Measurements from ENCODE around the gene GNG2. TPM values are rescaled to one million over a fixed set of nuclear protein-coding genes. Genes with fewer than 3 reads are reported as not detected.

Gene GNG2
- total RNA-seq, 1 donor from 2014 or later: 245 TPM

DNA sequence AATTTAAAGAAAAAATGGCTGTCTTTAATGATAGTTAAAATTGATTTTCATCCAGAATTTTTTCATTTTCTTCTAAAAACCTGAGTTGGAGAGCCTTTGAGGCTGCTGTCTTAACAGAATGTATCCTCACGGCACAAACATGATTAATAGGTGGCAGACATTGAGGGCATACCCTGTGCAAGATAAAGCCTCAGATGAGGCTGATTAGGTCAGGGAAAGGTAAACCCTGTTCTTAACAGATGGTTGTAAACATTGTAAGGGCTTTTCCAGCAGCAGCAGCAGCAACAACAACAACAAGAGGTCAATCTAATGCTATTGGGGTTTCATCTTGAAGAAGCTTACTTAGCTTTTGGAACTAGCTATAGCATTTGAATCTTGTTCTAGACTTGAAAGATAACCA, 17.4 kb downstream of the GNG2 start:
- Mint-ChIP-seq H3K4me3 (ENCODE audit: unreplicated experiment) (no peak overlapping the region), H3K36me3 (ENCODE audit: unreplicated experiment) (peaks cover 5% of the 10 kb centered on the region), H3K27me3 (ENCODE audit: unreplicated experiment) (no peaks in the 10 kb centered on the region), H3K27ac (ENCODE audit: unreplicated experiment) (no peak overlapping the region), H3K9me3 (ENCODE audit: unreplicated experiment) (no peaks in the 10 kb centered on the region), H3K4me1 (ENCODE audit: low read depth, unreplicated experiment) (peaks cover 22% of the 10 kb centered on the region)
- TF ChIP-seq, protein P1, sequence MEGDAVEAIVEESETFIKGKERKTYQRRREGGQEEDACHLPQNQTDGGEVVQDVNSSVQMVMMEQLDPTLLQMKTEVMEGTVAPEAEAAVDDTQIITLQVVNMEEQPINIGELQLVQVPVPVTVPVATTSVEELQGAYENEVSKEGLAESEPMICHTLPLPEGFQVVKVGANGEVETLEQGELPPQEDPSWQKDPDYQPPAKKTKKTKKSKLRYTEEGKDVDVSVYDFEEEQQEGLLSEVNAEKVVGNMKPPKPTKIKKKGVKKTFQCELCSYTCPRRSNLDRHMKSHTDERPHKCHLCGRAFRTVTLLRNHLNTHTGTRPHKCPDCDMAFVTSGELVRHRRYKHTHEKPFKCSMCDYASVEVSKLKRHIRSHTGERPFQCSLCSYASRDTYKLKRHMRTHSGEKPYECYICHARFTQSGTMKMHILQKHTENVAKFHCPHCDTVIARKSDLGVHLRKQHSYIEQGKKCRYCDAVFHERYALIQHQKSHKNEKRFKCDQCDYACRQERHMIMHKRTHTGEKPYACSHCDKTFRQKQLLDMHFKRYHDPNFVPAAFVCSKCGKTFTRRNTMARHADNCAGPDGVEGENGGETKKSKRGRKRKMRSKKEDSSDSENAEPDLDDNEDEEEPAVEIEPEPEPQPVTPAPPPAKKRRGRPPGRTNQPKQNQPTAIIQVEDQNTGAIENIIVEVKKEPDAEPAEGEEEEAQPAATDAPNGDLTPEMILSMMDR (IDR thresholded peaks at IDR 0.05; ENCODE audit: partially characterized antibody, unreplicated experiment): no peak
- DNase-seq: no peak

- Mint-ChIP-seq H3K27me3 (ENCODE audit: unreplicated experiment) (no peaks in the 10 kb centered on the region), H3K9me3 (ENCODE audit: unreplicated experiment) (no peaks in the 10 kb centered on the region), H3K4me1 (ENCODE audit: low read depth, unreplicated experiment) (peaks cover 13% of the 10 kb centered on the region), H3K27ac (ENCODE audit: unreplicated experiment) (no peak overlapping the region), H3K4me3 (ENCODE audit: unreplicated experiment) (no peak overlapping the region), H3K36me3 (ENCODE audit: unreplicated experiment) (peaks cover 5% of the 10 kb centered on the region)
- DNase-seq: no peak
- TF ChIP-seq, protein P1 (IDR thresholded peaks at IDR 0.05; ENCODE audit: partially characterized antibody, unreplicated experiment): no peak
These were observed 18.8 kb downstream of the GNG2 start for GRCh38 chr14:51879170-51879569.

GRCh38 chr14:51880835-51881580, 20.6 kb downstream of the GNG2 start:
- TF ChIP-seq, protein P1 (IDR thresholded peaks at IDR 0.05; ENCODE audit: partially characterized antibody, unreplicated experiment): no peak
- Mint-ChIP-seq H3K36me3 (ENCODE audit: unreplicated experiment) (peaks cover 5% of the 10 kb centered on the region), H3K4me1 (ENCODE audit: low read depth, unreplicated experiment) (peaks cover 13% of the 10 kb centered on the region), H3K9me3 (ENCODE audit: unreplicated experiment) (no peaks in the 10 kb centered on the region), H3K27ac (ENCODE audit: unreplicated experiment) (no peak overlapping the region), H3K4me3 (ENCODE audit: unreplicated experiment) (no peak overlapping the region), H3K27me3 (ENCODE audit: unreplicated experiment) (no peaks in the 10 kb centered on the region)
- no peak for DNase-seq

- H3K4me3 Mint-ChIP-seq (ENCODE audit: unreplicated experiment): no peak overlapping the region
- peaks cover under 1% of the 10 kb centered on the region for H3K9me3 Mint-ChIP-seq (ENCODE audit: unreplicated experiment)
- H3K36me3 Mint-ChIP-seq (ENCODE audit: unreplicated experiment): peaks cover 5% of the 10 kb centered on the region
- TF ChIP-seq, protein P1 (IDR thresholded peaks at IDR 0.05; ENCODE audit: partially characterized antibody, unreplicated experiment): no peak
- DNase-seq: no peak
- no peak overlapping the region for H3K27ac Mint-ChIP-seq (ENCODE audit: unreplicated experiment)
- H3K27me3 Mint-ChIP-seq (ENCODE audit: unreplicated experiment): no peaks in the 10 kb centered on the region
- H3K4me1 Mint-ChIP-seq (ENCODE audit: low read depth, unreplicated experiment): peaks cover 8% of the 10 kb centered on the region
These were observed 21.2 kb downstream of the GNG2 start for GRCh38 chr14:51881636-51882035.

GRCh38 chr14:51883232-51883631, 22.8 kb downstream of the GNG2 start:
- Mint-ChIP-seq H3K9me3 (ENCODE audit: unreplicated experiment) (peaks cover 3% of the 10 kb centered on the region), H3K27me3 (ENCODE audit: unreplicated experiment) (no peaks in the 10 kb centered on the region), H3K4me1 (ENCODE audit: low read depth, unreplicated experiment) (peaks cover 1% of the 10 kb centered on the region), H3K27ac (ENCODE audit: unreplicated experiment) (no peak overlapping the region), H3K4me3 (ENCODE audit: unreplicated experiment) (no peak overlapping the region), H3K36me3 (ENCODE audit: unreplicated experiment) (peaks cover 5% of the 10 kb centered on the region)
- TF ChIP-seq, protein P1 (IDR thresholded peaks at IDR 0.05; ENCODE audit: partially characterized antibody, unreplicated experiment): no peak
- no peak for DNase-seq

Data from glutamatergic neuron (in vitro differentiated cells).